Measurements from ENCODE around the gene TTLL3. TPM values are rescaled to one million over a fixed set of nuclear protein-coding genes. Genes with fewer than 3 reads are reported as not detected.

TTLL3 gene
- total RNA-seq, 1 experiment from 2014 or later, result 8.4 TPM

- DNase-seq (no peak), ATAC-seq (no peak)
- Histone ChIP-seq H3F3A (ENCODE audit: low read length, unreplicated experiment) (no peaks in the 10 kb centered on the region), H3K9me2 (replicated peaks; ENCODE audit: low read length) (no peaks in the 10 kb centered on the region), H3K36me3 (ENCODE audit: low read depth, low read length) (peaks cover 10% of the 10 kb centered on the region; the same call in 1 of the 2 replicates), H3K9ac (ENCODE audit: low read length) (no peak overlapping the region), H3K9me3 (ENCODE audit: low read length) (no peaks in the 10 kb centered on the region), H4K20me1 (ENCODE audit: low read length) (no peaks in the 10 kb centered on the region), H3K27ac (ENCODE audit: low read length) (no peak overlapping the region), H3K79me2 (ENCODE audit: low read length) (no peaks in the 10 kb centered on the region), H3K4me3 (ENCODE audit: low read length) (no peak overlapping the region), H2AFZ (ENCODE audit: low read length) (no peak overlapping the region), H3K27me3 (ENCODE audit: low read length) (no peaks in the 10 kb centered on the region), H3K4me1 (ENCODE audit: insufficient read depth, low read length) (no peaks in the 10 kb centered on the region), H3K4me2 (ENCODE audit: low read length) (no peak overlapping the region)
- no TSS peak for BruUV-seq (replicated peaks)
- ChIA-PET CTCF (no interaction called here), POLR2A (ENCODE audit: unreplicated experiment) (no interaction called here)
- intact Hi-C loops (cut with micrococcal nuclease), result no loop called here
- TF ChIP-seq CTCF (conservative IDR thresholded peaks at IDR 0.05; ENCODE audit: low read depth, low read length), result no peak
Measured at GRCh38 chr3:9785602-9786001, 24.5 kb upstream of the TTLL3 start.

DNA sequence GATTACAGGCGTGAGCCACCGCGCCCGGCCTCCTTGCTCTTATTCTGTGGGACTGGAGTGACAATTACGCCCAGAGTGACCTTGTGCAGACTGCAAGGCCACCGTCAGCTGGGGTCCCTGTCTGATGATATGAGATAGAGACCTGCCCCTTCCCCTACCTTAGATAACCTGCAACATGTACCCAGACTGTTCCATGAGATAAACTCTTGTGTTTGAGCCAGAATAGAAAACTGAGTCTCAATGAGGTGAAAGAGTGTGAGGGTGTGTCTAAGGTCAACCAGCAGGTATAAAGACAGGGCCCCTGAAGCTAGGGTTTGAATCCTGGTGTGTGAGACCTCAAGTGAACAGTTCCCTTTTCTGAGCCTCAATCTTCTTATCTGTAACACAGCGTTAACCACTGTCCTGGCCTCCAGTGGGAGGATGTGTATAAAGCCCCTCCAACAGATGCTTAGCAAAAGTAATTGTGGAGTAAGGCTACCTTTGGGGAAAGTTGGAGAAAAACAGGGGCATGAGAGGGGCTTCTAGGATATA is 23.8 kb upstream of the TTLL3 start:
- no peak overlapping the region for H3K4me3 ChIP-seq (ENCODE audit: low read length)
- no peaks in the 10 kb centered on the region for H4K20me1 ChIP-seq (ENCODE audit: low read length)
- no peaks in the 10 kb centered on the region for H3K4me1 ChIP-seq (ENCODE audit: insufficient read depth, low read length)
- no peak overlapping the region for H2AFZ ChIP-seq (ENCODE audit: low read length)
- H3K27me3 ChIP-seq (ENCODE audit: low read length), result no peaks in the 10 kb centered on the region
- no peak for ATAC-seq
- H3K79me2 ChIP-seq (ENCODE audit: low read length), result no peaks in the 10 kb centered on the region
- peaks cover 10% of the 10 kb centered on the region; the same call in 1 of the 2 replicates for H3K36me3 ChIP-seq (ENCODE audit: low read depth, low read length)
- no TSS peak for BruUV-seq (replicated peaks)
- no peak overlapping the region for H3K4me2 ChIP-seq (ENCODE audit: low read length)
- CTCF ChIA-PET, result no interaction called here
- no peaks in the 10 kb centered on the region for H3K9me3 ChIP-seq (ENCODE audit: low read length)
- intact Hi-C loops (cut with micrococcal nuclease), result no loop called here
- POLR2A ChIA-PET (ENCODE audit: unreplicated experiment), result no interaction called here
- no peak for DNase-seq
- H3F3A ChIP-seq (ENCODE audit: low read length, unreplicated experiment), result no peaks in the 10 kb centered on the region
- TF ChIP-seq EZH2 (IDR thresholded peaks at IDR 0.05; ENCODE audit: low read length, unreplicated experiment), result no peak
- H3K9ac ChIP-seq (ENCODE audit: low read length), result no peak overlapping the region
- no peak overlapping the region for H3K27ac ChIP-seq (ENCODE audit: low read length)
- H3K9me2 ChIP-seq (replicated peaks; ENCODE audit: low read length), result no peaks in the 10 kb centered on the region

- ChIA-PET POLR2A (ENCODE audit: unreplicated experiment) (no interaction called here), CTCF (no interaction called here)
- H3K79me2 ChIP-seq (ENCODE audit: low read length), result no peaks in the 10 kb centered on the region
- BruUV-seq (replicated peaks), result no TSS peak
- no peaks in the 10 kb centered on the region for H3K9me3 ChIP-seq (ENCODE audit: low read length)
- peaks cover 4% of the 10 kb centered on the region; the same call in 1 of the 2 replicates for H3K4me1 ChIP-seq (ENCODE audit: insufficient read depth, low read length)
- H3K9ac ChIP-seq (ENCODE audit: low read length), result no peak overlapping the region
- DNase-seq (no peak), ATAC-seq (no peak)
- peaks cover 10% of the 10 kb centered on the region; the same call in 1 of the 2 replicates for H3K36me3 ChIP-seq (ENCODE audit: low read depth, low read length)
- H3K4me2 ChIP-seq (ENCODE audit: low read length), result no peak overlapping the region
- no peak overlapping the region for H3K4me3 ChIP-seq (ENCODE audit: low read length)
- H3F3A ChIP-seq (ENCODE audit: low read length, unreplicated experiment), result no peaks in the 10 kb centered on the region
- H3K27me3 ChIP-seq (ENCODE audit: low read length), result no peaks in the 10 kb centered on the region
- TF ChIP-seq CTCF (conservative IDR thresholded peaks at IDR 0.05; ENCODE audit: low read depth, low read length) (peak; percentile 67), EZH2 (IDR thresholded peaks at IDR 0.05; ENCODE audit: low read length, unreplicated experiment) (no peak)
- no peaks in the 10 kb centered on the region for H4K20me1 ChIP-seq (ENCODE audit: low read length)
- no peaks in the 10 kb centered on the region for H3K9me2 ChIP-seq (replicated peaks; ENCODE audit: low read length)
- intact Hi-C loops (cut with micrococcal nuclease), result no loop called here
- no peak overlapping the region for H3K27ac ChIP-seq (ENCODE audit: low read length)
- no peak overlapping the region for H2AFZ ChIP-seq (ENCODE audit: low read length)
Measured at GRCh38 chr3:9786825-9787669, 23.0 kb upstream of the TTLL3 start.

Measured in PC-3 (cell line).